Smooth muscle cell (in vitro differentiated cells): ENCODE results near the gene RASEF. TPM values are rescaled to one million over a fixed set of nuclear protein-coding genes. Genes with fewer than 3 reads are reported as not detected.
"Not testable (repeated sequence)": the region's sequence is repeated elsewhere in the genome, so short reads cannot be mapped to it uniquely, and the experiment has no call there.

Source experiments
- DNase-seq: peaks from one replicate; lab custom pipeline; 2025; ENCODE audit not compliant: unreplicated experiment; lab: John Stamatoyannopoulos, UW
- H2AFZ ChIP-seq: fragments of 200-600 bp; sonication (generic); 2 replicates; pipeline ENCODE4 v1.6.0; 2016; ENCODE audit warnings: antibody characterized with exemption, low read depth, mild to moderate bottlenecking
- H3F3A ChIP-seq: fragments of 200-600 bp; sonication (generic); 2 replicates; pipeline ENCODE4 v1.6.0; 2017; ENCODE audit warnings: antibody characterized with exemption, low read depth
- H3K27ac ChIP-seq: fragments of 200-600 bp; sonication (generic); 2 replicates; pipeline ENCODE4 v1.5.1; 2016; ENCODE audit warnings: low read depth, mild to moderate bottlenecking
- H3K27me3 ChIP-seq: fragments of 200-600 bp; sonication (generic); 2 replicates; pipeline ENCODE4 v1.6.1; 2016; ENCODE audit warnings: low read depth, mild to moderate bottlenecking
- H3K36me3 ChIP-seq: fragments of 200-600 bp; sonication (generic); 2 replicates; pipeline ENCODE4 v1.5.1; 2016; ENCODE audit warnings: low read depth
- H3K4me1 ChIP-seq: fragments of 200-600 bp; sonication (generic); 2 replicates; pipeline ENCODE4 v1.5.1; 2016; ENCODE audit warnings: low read depth
- H3K4me2 ChIP-seq: fragments of 200-600 bp; sonication (generic); 2 replicates; pipeline ENCODE4 v1.6.0; 2016; ENCODE audit warnings: mild to moderate bottlenecking
- H3K4me3 ChIP-seq: fragments of 200-600 bp; sonication (generic); 2 replicates; pipeline ENCODE4 v1.5.1; 2016; ENCODE audit warnings: mild to moderate bottlenecking
- H3K79me2 ChIP-seq: fragments of 200-600 bp; sonication (generic); 2 replicates; pipeline ENCODE4 v1.6.0; 2016; ENCODE audit warnings: low read depth, mild to moderate bottlenecking
- H3K9ac ChIP-seq: fragments of 200-600 bp; sonication (generic); 2 replicates; pipeline ENCODE4 v1.6.0; 2016; ENCODE audit warnings: low read depth
- H3K9me3 ChIP-seq: fragments of 200-600 bp; sonication (generic); replicated peaks from 2 replicates; pipeline ENCODE4 v1.5.1; 2016; ENCODE audit warnings: low read depth
- H4K20me1 ChIP-seq: fragments of 200-600 bp; sonication (generic); 2 replicates; pipeline ENCODE4 v1.6.0; 2016; ENCODE audit warnings: low read depth
- CTCF ChIP-seq: fragments of 200-600 bp; sonication (generic); IDR thresholded peaks from 2 replicates; pipeline ENCODE4 v1.5.1; 2017; ENCODE audit warnings: borderline replicate concordance, mild to moderate bottlenecking, antibody characterized with exemption; ENCODE audit not compliant: insufficient read depth, poor library complexity, severe bottlenecking
- WGBS: methylation state at CpG from one replicate; pipeline ENCODE4 v1.1.7; 2016; ENCODE audit warnings: low lambda C conversion rate; 5-methylcytosine and 5-hydroxymethylcytosine counted together
- polyA plus RNA-seq: library from polyadenylated mRNA; unstranded; fragments of >200 nt; fragmentation: Nextera tagmentation; extraction: Ambion mirVana; gene quantifications from 2 replicates; pipeline ENCODE4 v1.2.1, GENCODE V29; 2016
- total RNA-seq: library from RNA; depleted of rRNA; stranded (reverse); fragments of >200 nt; gene quantifications from 2 replicates; pipeline ENCODE4 v1.2.3, GENCODE V29; 2014

The RASEF gene
- total and polyA plus RNA-seq, 2 experiments from 2014 or later: 0.11 to 1.7 TPM

GRCh38 chr9:83106772-83107171 is 43.8 kb upstream of the RASEF start:
- H2AFZ ChIP-seq: no peak overlapping the region
- DNase-seq: no peak
- WGBS: 92% methylated on average over 2 of the region's 2 CpGs

GRCh38 chr9:83106263-83106662 is 43.3 kb upstream of the RASEF start:
- Histone ChIP-seq H3K9me3 (no peaks in the 10 kb centered on the region), H3K4me1 (no peaks in the 10 kb centered on the region), H3K27me3 (no peaks in the 10 kb centered on the region), H2AFZ (no peak overlapping the region), H3K36me3 (no peaks in the 10 kb centered on the region), H3K9ac (no peak overlapping the region), H3K4me3 (no peak overlapping the region), H3K79me2 (no peaks in the 10 kb centered on the region), H3K4me2 (no peak overlapping the region), H4K20me1 (no peaks in the 10 kb centered on the region), H3K27ac (no peak overlapping the region), H3F3A (no peaks in the 10 kb centered on the region)
- WGBS: 86% methylated on average over 1 of the region's 1 CpG
- DNase-seq: no peak
- no peak for TF ChIP-seq CTCF

More at GRCh38 chr9:83106772-83107171, 43.8 kb upstream of the RASEF start:
- Histone ChIP-seq H3K9ac (no peak overlapping the region), H3K27ac (no peak overlapping the region), H3K36me3 (no peaks in the 10 kb centered on the region), H3K4me2 (no peak overlapping the region), H3K9me3 (no peaks in the 10 kb centered on the region), H4K20me1 (no peaks in the 10 kb centered on the region), H3F3A (no peaks in the 10 kb centered on the region), H3K27me3 (no peaks in the 10 kb centered on the region), H3K4me3 (no peak overlapping the region), H3K4me1 (no peaks in the 10 kb centered on the region), H3K79me2 (no peaks in the 10 kb centered on the region)
- TF ChIP-seq CTCF: no peak

GRCh38 chr9:83097633-83098032 is 34.7 kb upstream of the RASEF start:
- no peaks in the 10 kb centered on the region for H3K27me3 ChIP-seq
- H2AFZ ChIP-seq: no peak overlapping the region
- H3K4me3 ChIP-seq: no peak overlapping the region
- H3K9me3 ChIP-seq: no peaks in the 10 kb centered on the region
- no peak overlapping the region for H3K9ac ChIP-seq
- no peak for TF ChIP-seq CTCF
- H3F3A ChIP-seq: no peaks in the 10 kb centered on the region
- no peak overlapping the region for H3K27ac ChIP-seq
- WGBS: 94% methylated on average over 4 of the region's 4 CpGs
- H3K36me3 ChIP-seq: no peaks in the 10 kb centered on the region
- no peak for DNase-seq
- H3K4me1 ChIP-seq: no peaks in the 10 kb centered on the region
- no peaks in the 10 kb centered on the region for H4K20me1 ChIP-seq
- no peaks in the 10 kb centered on the region for H3K79me2 ChIP-seq
- no peak overlapping the region for H3K4me2 ChIP-seq

GRCh38 chr9:83093311-83093710 is 30.4 kb upstream of the RASEF start:
- H3K27ac ChIP-seq, H3K27me3 ChIP-seq, H3K4me1 ChIP-seq, H3K36me3 ChIP-seq, H2AFZ ChIP-seq, H3K4me3 ChIP-seq, H3K4me2 ChIP-seq, H3K9ac ChIP-seq, H3F3A ChIP-seq, H3K79me2 ChIP-seq, H3K9me3 ChIP-seq, DNase-seq, H4K20me1 ChIP-seq: not testable (repeated sequence)
- WGBS: 96% methylated on average over 23 of the region's 24 CpGs
